Stimulated activated CD4-positive, alpha-beta T cell treated with anti-CD3 and anti-CD28 coated beads, Interleukin-12 subunit alpha, Interleukin-12 subunit beta, amount 100 ng/mL, for 24 hours (primary cell): ENCODE results near the gene MEGF10.

ENCODE experiments used
- DNase-seq, 2 experiments: peaks; one replicate each; pipeline ENCODE4 v3.0.0-alpha.2; 2020; ENCODE audit warnings: low read depth in 2 of 2

MEGF10 gene

GRCh38 chr5:127369796-127370195 lies 79.2 kb downstream of the MEGF10 start:
- no peak for DNase-seq

GRCh38 chr5:127370631-127371030 lies 80.0 kb downstream of the MEGF10 start:
- no peak for DNase-seq

GRCh38 chr5:127373858-127374491 lies 83.4 kb downstream of the MEGF10 start:
- DNase-seq, result no peak

- no peak for DNase-seq
These were observed 84.5 kb downstream of the MEGF10 start for GRCh38 chr5:127375124-127375523.

- no peak for DNase-seq
These were observed 85.0 kb downstream of the MEGF10 start for GRCh38 chr5:127375544-127376091.

GRCh38 chr5:127377651-127378050 lies 87.1 kb downstream of the MEGF10 start:
- no peak for DNase-seq

- no peak for DNase-seq
These were observed 95.3 kb downstream of the MEGF10 start for GRCh38 chr5:127385936-127386335.

- DNase-seq, result no peak
These were observed 96.0 kb downstream of the MEGF10 start for GRCh38 chr5:127386557-127386956.

GRCh38 chr5:127389601-127390000 lies 99.0 kb downstream of the MEGF10 start:
- no peak for DNase-seq

- no peak for DNase-seq
These were observed 102.2 kb downstream of the MEGF10 start for GRCh38 chr5:127392762-127393161.

- no peak for DNase-seq
These were observed 106.0 kb downstream of the MEGF10 start for GRCh38 chr5:127396490-127397155.

GRCh38 chr5:127398508-127398907 lies 107.9 kb downstream of the MEGF10 start:
- DNase-seq, result no peak

- no peak for DNase-seq
These were observed 108.5 kb downstream of the MEGF10 start for GRCh38 chr5:127399068-127399467.

- no peak for DNase-seq
These were observed 109.9 kb downstream of the MEGF10 start for GRCh38 chr5:127400539-127400938.

GRCh38 chr5:127400946-127401670 lies 110.5 kb downstream of the MEGF10 start:
- DNase-seq, result no peak

GRCh38 chr5:127402361-127402760 lies 111.8 kb downstream of the MEGF10 start:
- DNase-seq, result no peak

- no peak for DNase-seq
These were observed 113.6 kb downstream of the MEGF10 start for GRCh38 chr5:127404190-127404589.

GRCh38 chr5:127406326-127407121 lies 115.9 kb downstream of the MEGF10 start:
- no peak for DNase-seq

GRCh38 chr5:127409246-127409917 lies 118.8 kb downstream of the MEGF10 start:
- no peak for DNase-seq

GRCh38 chr5:127409921-127410675 lies 119.5 kb downstream of the MEGF10 start:
- DNase-seq, result no peak

- no peak for DNase-seq
These were observed 120.4 kb downstream of the MEGF10 start for GRCh38 chr5:127410959-127411358.
